Progenitor cell of endocrine pancreas (in vitro differentiated cells): Measurements from ENCODE around the gene NUP210. TPM values are rescaled to one million over a fixed set of nuclear protein-coding genes. Genes with fewer than 3 reads are reported as not detected.
"Not testable (repeated sequence)": the region's sequence is repeated elsewhere in the genome, so short reads cannot be mapped to it uniquely, and the experiment has no call there.

Experiments used
- DNase-seq: peaks from one replicate; pipeline ENCODE4 v3.0.0; 2021; ENCODE audit warnings: low spot score; ENCODE audit not compliant: unreplicated experiment
- H3K27ac Mint-ChIP-seq: 2 replicates; pipeline ENCODE4 v1.8.0; 2021; ENCODE audit warnings: mild to moderate bottlenecking, moderate library complexity, mixed read lengths
- H3K27me3 Mint-ChIP-seq: 2 replicates; pipeline ENCODE4 v1.8.0; 2021; ENCODE audit warnings: mixed read lengths
- H3K36me3 Mint-ChIP-seq: 2 replicates; pipeline ENCODE4 v1.8.0; 2022; ENCODE audit warnings: mixed read lengths; ENCODE audit not compliant: insufficient read depth
- H3K4me1 Mint-ChIP-seq: 2 replicates; pipeline ENCODE4 v1.8.0; 2021; ENCODE audit warnings: low read depth, mixed read lengths
- H3K4me3 Mint-ChIP-seq: 2 replicates; pipeline ENCODE4 v1.8.0; 2021; ENCODE audit warnings: low read depth, mild to moderate bottlenecking, moderate library complexity, mixed read lengths
- H3K9me3 Mint-ChIP-seq: 2 replicates; pipeline ENCODE4 v1.8.0; 2021; ENCODE audit warnings: low read depth, mixed read lengths
- CTCF ChIP-seq: fragments of 200-600 bp; sonication (generic); IDR thresholded peaks from one replicate; pipeline ENCODE4 v1.5.0; 2021; ENCODE audit warnings: antibody characterized with exemption, mild to moderate bottlenecking; ENCODE audit not compliant: unreplicated experiment
- total RNA-seq: library from RNA; stranded (reverse); gene quantifications from 2 replicates; pipeline ENCODE4 v1.2.1, GENCODE V29; 2021

Gene NUP210
- total RNA-seq, 1 donor from 2014 or later: 78.2 TPM

- Mint-ChIP-seq H3K36me3 (no peaks in the 10 kb centered on the region), H3K27ac (no peak overlapping the region), H3K4me1 (peaks cover 8% of the 10 kb centered on the region), H3K27me3 (peaks cover 9% of the 10 kb centered on the region), H3K9me3 (no peaks in the 10 kb centered on the region), H3K4me3 (no peak overlapping the region)
- no peak for DNase-seq
- TF ChIP-seq CTCF: no peak
Observed at GRCh38 chr3:13455644-13456043, 35.5 kb upstream of the NUP210 start.

GRCh38 chr3:13452490-13453335 lies 32.6 kb upstream of the NUP210 start:
- H3K4me3 Mint-ChIP-seq: peak overlapping the region; percentile 84
- TF ChIP-seq CTCF: peak; percentile 52
- H3K4me1 Mint-ChIP-seq: peaks cover 8% of the 10 kb centered on the region
- peak overlapping the region; percentile 94 for H3K27ac Mint-ChIP-seq
- H3K9me3 Mint-ChIP-seq: no peaks in the 10 kb centered on the region
- no peaks in the 10 kb centered on the region for H3K27me3 Mint-ChIP-seq
- no peak for DNase-seq
- H3K36me3 Mint-ChIP-seq: no peaks in the 10 kb centered on the region

- Mint-ChIP-seq H3K36me3 (peaks cover 1% of the 10 kb centered on the region), H3K4me1 (peaks cover 8% of the 10 kb centered on the region), H3K27me3 (no peaks in the 10 kb centered on the region), H3K4me3 (peak overlapping the region; percentile 84), H3K9me3 (no peaks in the 10 kb centered on the region), H3K27ac (peak overlapping the region; percentile 94)
- DNase-seq: no peak
- TF ChIP-seq CTCF: no peak
Observed at GRCh38 chr3:13451301-13451673, 31.2 kb upstream of the NUP210 start.

GRCh38 chr3:13442882-13443281 lies 22.8 kb upstream of the NUP210 start:
- not testable (repeated sequence) for DNase-seq, H3K27me3 Mint-ChIP-seq, H3K4me3 Mint-ChIP-seq, H3K9me3 Mint-ChIP-seq, H3K36me3 Mint-ChIP-seq, H3K27ac Mint-ChIP-seq, H3K4me1 Mint-ChIP-seq

- Mint-ChIP-seq H3K9me3 (peaks cover 2% of the 10 kb centered on the region), H3K4me3 (no peak overlapping the region), H3K4me1 (no peaks in the 10 kb centered on the region), H3K27ac (no peak overlapping the region), H3K27me3 (peaks cover 2% of the 10 kb centered on the region), H3K36me3 (peaks cover 2% of the 10 kb centered on the region)
- no peak for DNase-seq
- TF ChIP-seq CTCF: no peak
Observed at GRCh38 chr3:13440204-13440817, 20.2 kb upstream of the NUP210 start.

- not testable (repeated sequence) for H3K9me3 Mint-ChIP-seq, DNase-seq, H3K27me3 Mint-ChIP-seq, H3K27ac Mint-ChIP-seq, H3K4me3 Mint-ChIP-seq, H3K4me1 Mint-ChIP-seq, H3K36me3 Mint-ChIP-seq
Observed at GRCh38 chr3:13436213-13436612, 16.1 kb upstream of the NUP210 start.
